ENCODE measurements around the gene LIPI. TPM values are rescaled to one million over a fixed set of nuclear protein-coding genes. Genes with fewer than 3 reads are reported as not detected.

The LIPI gene
- polyA plus RNA-seq, 1 of the 3 experiments (the other 2 are of a cell fraction): not detected

DNA sequence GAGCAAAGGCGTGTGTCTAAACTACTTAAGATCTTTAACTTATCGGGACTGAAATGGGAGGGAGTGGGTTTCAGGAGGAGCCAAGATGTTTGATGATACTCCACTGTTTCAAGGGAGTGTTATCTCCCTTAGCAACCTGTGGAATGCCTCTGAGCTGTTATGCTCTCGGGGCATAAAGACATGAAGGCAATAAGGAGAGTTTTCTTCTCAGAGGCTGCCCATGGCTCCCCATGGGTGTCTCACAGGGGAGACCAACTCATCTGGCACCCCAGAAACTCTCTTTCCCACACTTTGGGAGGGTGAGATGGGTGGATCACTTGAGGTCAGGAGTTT, 130.0 kb downstream of the LIPI start:
- Histone ChIP-seq H3F3A (replicated peaks; ENCODE audit: insufficient read depth) (no peaks in the 10 kb centered on the region), H3K9me3 (no peaks in the 10 kb centered on the region), H3K79me2 (ENCODE audit: insufficient read depth) (no peaks in the 10 kb centered on the region), H2AFZ (ENCODE audit: low read depth) (no peak overlapping the region), H3K9me2 (no peaks in the 10 kb centered on the region), H4K20me1 (ENCODE audit: insufficient read depth) (no peaks in the 10 kb centered on the region), H3K4me1 (ENCODE audit: control insufficient read depth in 1 of 2, insufficient read depth in 2 of 2, low read depth in 1 of 2, low read length in 1 of 2) (no peaks in the 10 kb centered on the region), H3K4me3 (ENCODE audit: low read depth in 2 of 2, low read length in 1 of 2) (no peak overlapping the region), H3K36me3 (replicated peaks in 1 of 2; ENCODE audit: control insufficient read depth in 1 of 2, insufficient read depth in 2 of 2, low read length in 1 of 2) (no peaks in the 10 kb centered on the region), H3K4me2 (no peak overlapping the region), H3K27me3 (ENCODE audit: insufficient read depth) (no peaks in the 10 kb centered on the region), H3K9ac (no peak overlapping the region), H3K27ac (ENCODE audit: low read depth in 2 of 2, low read length in 1 of 2) (no peak overlapping the region)
- TF ChIP-seq RCOR1 (IDR thresholded peaks at IDR 0.05; ENCODE audit: low read length) (no peak), POLR2AphosphoS5 (IDR thresholded peaks at IDR 0.05; ENCODE audit: low read depth, low read length) (no peak), SIN3A (IDR thresholded peaks at IDR 0.05; ENCODE audit: borderline replicate concordance, low read depth, low read length) (no peak), GABPA (IDR thresholded peaks at IDR 0.05; ENCODE audit: low read depth) (no peak), FOSL2 (IDR thresholded peaks at IDR 0.05; ENCODE audit: borderline replicate concordance, low read depth) (no peak)
- TF ChIP-seq, protein P1, sequence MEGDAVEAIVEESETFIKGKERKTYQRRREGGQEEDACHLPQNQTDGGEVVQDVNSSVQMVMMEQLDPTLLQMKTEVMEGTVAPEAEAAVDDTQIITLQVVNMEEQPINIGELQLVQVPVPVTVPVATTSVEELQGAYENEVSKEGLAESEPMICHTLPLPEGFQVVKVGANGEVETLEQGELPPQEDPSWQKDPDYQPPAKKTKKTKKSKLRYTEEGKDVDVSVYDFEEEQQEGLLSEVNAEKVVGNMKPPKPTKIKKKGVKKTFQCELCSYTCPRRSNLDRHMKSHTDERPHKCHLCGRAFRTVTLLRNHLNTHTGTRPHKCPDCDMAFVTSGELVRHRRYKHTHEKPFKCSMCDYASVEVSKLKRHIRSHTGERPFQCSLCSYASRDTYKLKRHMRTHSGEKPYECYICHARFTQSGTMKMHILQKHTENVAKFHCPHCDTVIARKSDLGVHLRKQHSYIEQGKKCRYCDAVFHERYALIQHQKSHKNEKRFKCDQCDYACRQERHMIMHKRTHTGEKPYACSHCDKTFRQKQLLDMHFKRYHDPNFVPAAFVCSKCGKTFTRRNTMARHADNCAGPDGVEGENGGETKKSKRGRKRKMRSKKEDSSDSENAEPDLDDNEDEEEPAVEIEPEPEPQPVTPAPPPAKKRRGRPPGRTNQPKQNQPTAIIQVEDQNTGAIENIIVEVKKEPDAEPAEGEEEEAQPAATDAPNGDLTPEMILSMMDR (IDR thresholded peaks at IDR 0.05): no peak
- ChIA-PET CTCF (no interaction called here), POLR2A (no interaction called here)
- 56% methylated on average over 3 of the region's 3 CpGs for WGBS (ENCODE audit: low lambda C conversion rate)
- no peak for DNase-seq

DNA sequence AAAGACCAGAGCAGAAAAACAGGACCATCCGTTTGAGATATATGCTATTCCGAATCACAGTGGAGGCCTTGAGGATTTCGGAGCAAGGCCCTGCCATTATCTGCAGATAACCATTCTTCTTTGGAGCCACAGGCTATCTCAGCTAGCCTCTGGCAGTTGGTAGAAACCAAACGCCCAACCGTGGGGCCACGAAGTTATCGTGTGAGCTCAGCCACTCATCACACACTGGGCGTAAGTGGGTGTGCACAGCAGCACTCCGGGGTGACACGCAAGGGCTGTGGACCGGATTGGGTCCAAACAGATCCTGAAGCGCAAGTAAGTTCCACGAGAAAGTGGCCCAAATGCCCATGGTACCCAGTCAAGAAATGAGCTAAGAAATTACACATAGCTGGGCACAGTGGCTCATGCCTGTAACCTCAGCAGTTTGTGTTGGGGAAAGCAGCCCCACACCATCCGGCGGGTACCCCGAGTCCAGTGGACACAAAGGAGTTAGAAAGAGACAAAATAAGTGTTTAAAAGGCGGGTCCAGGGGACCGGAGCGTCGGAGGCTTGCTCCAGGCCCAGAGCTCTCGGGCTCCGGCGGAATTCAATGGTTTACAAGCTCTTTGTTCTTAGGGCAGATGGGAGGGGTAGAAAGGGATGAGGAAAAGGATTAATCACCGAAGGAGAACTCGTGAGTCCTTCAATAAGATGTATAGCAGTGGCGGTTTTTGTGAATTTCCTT, 130.6 kb downstream of the LIPI start:
- ChIA-PET CTCF (interaction anchor here (0.8 kb wide), 1 partner anchor 10 kb away, joined by 3 read pairs; no protein-coding TSS in a partner anchor), POLR2A (interaction anchor here (0.7 kb wide), 1 partner anchor 59 kb away, joined by 3 read pairs; no protein-coding TSS in a partner anchor)
- Histone ChIP-seq H3K27ac (ENCODE audit: low read depth in 2 of 2, low read length in 1 of 2) (no peak overlapping the region), H3K4me3 (ENCODE audit: low read depth in 2 of 2, low read length in 1 of 2) (no peak overlapping the region), H3K36me3 (replicated peaks in 1 of 2; ENCODE audit: control insufficient read depth in 1 of 2, insufficient read depth in 2 of 2, low read length in 1 of 2) (no peaks in the 10 kb centered on the region), H3F3A (replicated peaks; ENCODE audit: insufficient read depth) (no peaks in the 10 kb centered on the region), H3K9me3 (no peaks in the 10 kb centered on the region), H3K9me2 (no peaks in the 10 kb centered on the region), H3K4me1 (ENCODE audit: control insufficient read depth in 1 of 2, insufficient read depth in 2 of 2, low read depth in 1 of 2, low read length in 1 of 2) (no peaks in the 10 kb centered on the region), H2AFZ (ENCODE audit: low read depth) (no peak overlapping the region), H3K27me3 (ENCODE audit: insufficient read depth) (no peaks in the 10 kb centered on the region), H3K9ac (no peak overlapping the region), H3K4me2 (no peak overlapping the region), H3K79me2 (ENCODE audit: insufficient read depth) (no peaks in the 10 kb centered on the region), H4K20me1 (ENCODE audit: insufficient read depth) (no peaks in the 10 kb centered on the region)
- TF ChIP-seq RFX5 (IDR thresholded peaks at IDR 0.05; ENCODE audit: low read length) (no peak), CHD2 (IDR thresholded peaks at IDR 0.05; ENCODE audit: low read length, partially characterized antibody) (no peak), EZH2phosphoT487 (IDR thresholded peaks at IDR 0.05; ENCODE audit: borderline replicate concordance, low read depth) (no peak), TEAD4 (IDR thresholded peaks at IDR 0.05; ENCODE audit: borderline replicate concordance, insufficient read depth) (no peak), JUND (IDR thresholded peaks at IDR 0.05) (no peak), RAD21 (IDR thresholded peaks at IDR 0.05; ENCODE audit: low read length) (no peak), GATA2 (CRISPR knock-in tag; IDR thresholded peaks at IDR 0.05) (no peak), MXI1 (IDR thresholded peaks at IDR 0.05; ENCODE audit: low read depth, low read length) (no peak), NRF1 (IDR thresholded peaks at IDR 0.05; ENCODE audit: low read depth, low read length) (no peak), SMC3 (IDR thresholded peaks at IDR 0.05; ENCODE audit: low read depth, low read length) (no peak), FOXJ3 (CRISPR knock-in tag; IDR thresholded peaks at IDR 0.05) (no peak), EP300 (IDR thresholded peaks at IDR 0.05; ENCODE audit: borderline replicate concordance in 1 of 2, low read depth in 1 of 2, low read length in 1 of 2) (no peak), YY1 (IDR thresholded peaks at IDR 0.05; ENCODE audit: low read depth) (no peak), SIN3A (IDR thresholded peaks at IDR 0.05; ENCODE audit: borderline replicate concordance, low read depth, low read length) (no peak)
- TF ChIP-seq, protein P2, sequence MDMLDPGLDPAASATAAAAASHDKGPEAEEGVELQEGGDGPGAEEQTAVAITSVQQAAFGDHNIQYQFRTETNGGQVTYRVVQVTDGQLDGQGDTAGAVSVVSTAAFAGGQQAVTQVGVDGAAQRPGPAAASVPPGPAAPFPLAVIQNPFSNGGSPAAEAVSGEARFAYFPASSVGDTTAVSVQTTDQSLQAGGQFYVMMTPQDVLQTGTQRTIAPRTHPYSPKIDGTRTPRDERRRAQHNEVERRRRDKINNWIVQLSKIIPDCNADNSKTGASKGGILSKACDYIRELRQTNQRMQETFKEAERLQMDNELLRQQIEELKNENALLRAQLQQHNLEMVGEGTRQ (IDR thresholded peaks at IDR 0.05; ENCODE audit: borderline replicate concordance, low read depth, low read length): no peak
- TF ChIP-seq, protein P3, sequence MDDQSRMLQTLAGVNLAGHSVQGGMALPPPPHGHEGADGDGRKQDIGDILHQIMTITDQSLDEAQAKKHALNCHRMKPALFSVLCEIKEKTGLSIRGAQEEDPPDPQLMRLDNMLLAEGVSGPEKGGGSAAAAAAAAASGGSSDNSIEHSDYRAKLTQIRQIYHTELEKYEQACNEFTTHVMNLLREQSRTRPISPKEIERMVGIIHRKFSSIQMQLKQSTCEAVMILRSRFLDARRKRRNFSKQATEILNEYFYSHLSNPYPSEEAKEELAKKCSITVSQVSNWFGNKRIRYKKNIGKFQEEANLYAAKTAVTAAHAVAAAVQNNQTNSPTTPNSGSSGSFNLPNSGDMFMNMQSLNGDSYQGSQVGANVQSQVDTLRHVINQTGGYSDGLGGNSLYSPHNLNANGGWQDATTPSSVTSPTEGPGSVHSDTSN (IDR thresholded peaks at IDR 0.05): no peak
- TF ChIP-seq, protein P4, sequence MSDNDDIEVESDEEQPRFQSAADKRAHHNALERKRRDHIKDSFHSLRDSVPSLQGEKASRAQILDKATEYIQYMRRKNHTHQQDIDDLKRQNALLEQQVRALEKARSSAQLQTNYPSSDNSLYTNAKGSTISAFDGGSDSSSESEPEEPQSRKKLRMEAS (IDR thresholded peaks at IDR 0.05; ENCODE audit: low read depth): no peak
- 76% methylated on average over 23 of the region's 26 CpGs for WGBS (ENCODE audit: low lambda C conversion rate)
- no peak for DNase-seq

Measured in SK-N-SH (cell line).